G401 (cell line): ENCODE measurements around the gene RBMXL2. TPM values are rescaled to one million over a fixed set of nuclear protein-coding genes. Genes with fewer than 3 reads are reported as not detected.
A peak's percentile ranks its signal among the peaks of the same experiment; 100 is the strongest.

ENCODE experiments used
- DNase-seq: peaks from one replicate; pipeline ENCODE4 v3.0.0-alpha.2; 2015; ENCODE audit warnings: low spot score
- in situ Hi-C: cut with HindIII; loops from 2 replicates; pipeline ENCODE4 v1.10.0; 2016; ENCODE audit warnings: low sequenced_read_pairs, mixed read lengths
- total RNA-seq: library from RNA; depleted of rRNA; stranded (reverse); fragments of >200 nt; shearing (Covaris generic); gene quantifications from 2 replicates; pipeline ENCODE4 v1.2.3, GENCODE V29; 2014; rRNA removed

The RBMXL2 gene
- not detected in 2 replicates for total RNA-seq

GRCh38 chr11:7088921-7089320 lies at the start of gene RBMXL2:
TSS of gene RBMXL2 (plus strand) at chr11:7088998. CDS start at chr11:7089121, 123 bp downstream.
- in situ Hi-C loops, result no loop called here
- DNase-seq, result no peak

GRCh38 chr11:7046474-7047175 lies 42.2 kb upstream of the RBMXL2 start:
- in situ Hi-C loops, result no loop called here

DNA sequence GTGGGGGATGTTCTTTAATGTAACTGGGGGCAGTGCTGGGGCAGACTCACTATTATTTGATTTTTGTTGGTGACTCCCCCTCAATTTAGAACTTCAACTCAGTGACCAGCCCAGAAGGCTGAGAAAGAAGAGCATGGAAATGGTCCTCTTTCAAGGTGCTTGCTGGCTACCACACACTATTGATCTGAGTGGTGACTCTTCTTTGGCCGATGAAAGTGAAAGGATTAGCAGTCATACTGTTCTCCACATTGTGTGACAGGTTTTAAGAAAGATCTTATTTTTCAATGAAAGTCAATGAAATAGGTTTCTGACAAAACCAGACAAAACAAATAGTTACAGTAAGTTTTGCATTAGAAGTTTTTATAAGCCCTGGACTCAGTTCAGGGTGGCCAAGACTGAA lies 38.6 kb upstream of the RBMXL2 start:
- no peak for DNase-seq
- in situ Hi-C loops, result no loop called here

More at GRCh38 chr11:7046474-7047175, 42.2 kb upstream of the RBMXL2 start:
- DNase-seq, result no peak

GRCh38 chr11:7056828-7057513 lies 31.8 kb upstream of the RBMXL2 start:
- in situ Hi-C loops, result no loop called here
- no peak for DNase-seq

DNA sequence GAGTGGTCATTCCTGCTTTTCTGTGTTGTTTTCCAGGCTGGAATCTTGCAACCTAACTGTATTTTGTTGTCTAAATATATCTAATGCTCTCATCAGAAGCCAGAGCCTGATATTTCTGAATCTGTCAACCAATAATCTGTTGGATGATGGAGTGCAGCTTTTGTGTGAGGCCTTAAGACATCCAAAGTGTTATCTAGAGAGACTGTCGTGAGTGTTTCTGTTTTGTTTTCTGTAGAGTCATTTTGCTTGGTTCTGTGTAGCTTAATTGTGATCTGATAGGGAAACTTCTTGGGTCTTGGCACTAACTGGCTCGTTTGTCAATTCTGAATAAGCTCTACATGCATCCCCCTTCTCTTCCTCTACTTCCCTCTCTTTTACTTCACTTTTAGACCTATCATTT lies 31.2 kb upstream of the RBMXL2 start:
- in situ Hi-C loops, result no loop called here
- no peak for DNase-seq

- in situ Hi-C loops, result no loop called here
- DNase-seq, result no peak
Observed at GRCh38 chr11:7060868-7061267, 27.9 kb upstream of the RBMXL2 start.

DNA sequence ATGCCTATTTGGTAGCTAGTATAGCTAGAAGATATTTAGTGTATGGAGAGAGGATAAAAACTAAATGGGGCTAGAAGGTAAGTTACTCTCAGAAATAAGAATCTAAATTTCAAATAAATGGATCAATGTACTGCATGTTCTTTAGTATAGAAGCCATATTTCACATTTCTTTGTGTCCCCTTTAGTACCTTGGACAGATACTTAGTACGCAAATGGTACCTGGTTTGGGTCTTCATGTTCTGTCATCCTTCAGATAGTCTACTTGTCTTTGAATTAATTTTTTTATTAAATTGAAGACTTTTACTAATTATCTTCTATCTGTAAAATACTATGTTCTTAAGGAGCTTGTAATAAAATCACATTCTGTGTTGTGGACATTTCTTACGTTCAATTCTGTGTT lies 26.3 kb upstream of the RBMXL2 start:
- in situ Hi-C loops, result no loop called here
- DNase-seq, result no peak

DNA sequence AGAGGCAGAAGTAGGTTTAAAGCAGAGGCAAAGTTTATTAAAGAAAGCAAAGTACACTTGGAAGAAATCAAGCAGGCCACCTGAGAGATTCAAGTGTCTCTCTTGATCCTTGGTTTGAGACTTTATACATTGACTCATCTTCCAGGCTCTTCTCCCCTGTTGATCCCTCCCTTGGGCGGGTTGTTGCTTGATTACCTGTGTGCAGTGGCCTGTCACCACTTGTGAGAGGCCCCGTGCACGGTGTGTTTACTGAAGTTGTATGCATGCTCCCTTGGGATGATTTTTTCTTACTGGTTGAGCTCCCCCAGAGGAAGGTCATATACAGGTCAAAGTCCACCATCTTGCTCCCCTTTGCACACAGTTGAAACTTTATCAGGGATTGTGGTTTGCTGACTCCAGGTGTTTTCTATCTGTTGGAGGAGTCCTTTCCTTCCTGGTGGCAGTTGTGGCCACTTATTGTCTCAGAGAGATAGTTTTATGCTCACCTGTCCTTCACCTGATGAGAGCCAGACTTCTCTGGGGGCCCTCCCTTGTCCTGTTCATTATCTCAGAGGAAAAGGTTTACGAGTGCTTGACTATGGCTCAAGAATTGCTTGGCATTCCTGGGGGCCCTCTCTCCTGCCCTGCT lies 16.3 kb upstream of the RBMXL2 start:
- in situ Hi-C loops, result no loop called here
- no peak for DNase-seq

GRCh38 chr11:7077101-7077500 lies 11.7 kb upstream of the RBMXL2 start:
- no peak for DNase-seq
- in situ Hi-C loops, result no loop called here

DNA sequence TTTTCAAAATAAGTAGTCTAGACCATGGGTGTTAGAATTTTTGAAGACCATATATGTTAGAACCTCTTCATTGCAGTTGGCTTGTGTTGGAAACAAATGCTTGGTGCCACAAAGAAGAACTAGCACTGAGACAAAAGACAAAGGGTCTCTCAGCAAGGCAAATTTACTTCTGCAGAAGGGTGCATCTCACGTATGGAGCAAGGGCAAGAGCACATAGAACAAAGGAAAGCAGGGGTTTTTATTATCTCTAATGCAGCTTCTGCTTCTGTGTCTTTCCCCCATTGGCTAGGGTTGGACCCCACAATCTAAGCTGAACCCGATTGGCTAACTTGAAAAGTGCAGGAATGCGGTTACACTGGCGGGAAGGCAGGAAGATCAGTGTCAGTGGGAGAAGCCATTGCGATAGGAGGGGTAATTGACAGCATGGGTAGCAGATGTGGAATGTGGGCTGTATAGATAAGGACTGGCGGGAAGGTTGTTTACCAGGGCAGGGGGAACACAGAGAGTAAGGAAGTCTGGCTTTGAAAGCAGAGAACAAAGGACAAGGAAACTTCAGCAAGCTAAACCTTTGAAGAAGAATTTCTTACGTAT lies 9.2 kb upstream of the RBMXL2 start:
- in situ Hi-C loops, result no loop called here
- DNase-seq, result no peak

GRCh38 chr11:7080900-7081299 lies 7.9 kb upstream of the RBMXL2 start:
- in situ Hi-C loops, result no loop called here
- DNase-seq, result no peak

- in situ Hi-C loops, result no loop called here
- no peak for DNase-seq
Observed at GRCh38 chr11:7081441-7081840, 7.4 kb upstream of the RBMXL2 start.

- DNase-seq, result no peak
- in situ Hi-C loops, result no loop called here
Observed at GRCh38 chr11:7089328-7090251, 792 bp downstream of the RBMXL2 start.

- in situ Hi-C loops, result no loop called here
- DNase-seq, result peak; percentile 71
Observed at GRCh38 chr11:7098235-7098832, 9.5 kb downstream of the RBMXL2 start.

GRCh38 chr11:7115780-7116179 lies 27.0 kb downstream of the RBMXL2 start:
- in situ Hi-C loops, result no loop called here
- DNase-seq, result no peak

- no peak for DNase-seq
- in situ Hi-C loops, result no loop called here
Observed at GRCh38 chr11:7116370-7116769, 27.6 kb downstream of the RBMXL2 start.

- no peak for DNase-seq
- in situ Hi-C loops, result no loop called here
Observed at GRCh38 chr11:7138051-7138450, 49.3 kb downstream of the RBMXL2 start.
